ENCODE results near the gene WDR44. TPM values are rescaled to one million over a fixed set of nuclear protein-coding genes. Genes with fewer than 3 reads are reported as not detected.
A peak's percentile ranks its signal among the peaks of the same experiment; 100 is the strongest.

The WDR44 gene
- total and polyA plus RNA-seq, 2 of the 4 experiments (the other 2 are of a cell fraction), result 10.0 to 11.8 TPM

- Histone ChIP-seq H2AFZ (replicated peaks; ENCODE audit: low read length, poor library complexity) (no peak overlapping the region), H3K4ac (ENCODE audit: low read depth, low read length) (no peak overlapping the region), H4K8ac (ENCODE audit: low read depth in 2 of 2, low read length in 2 of 2) (no peak overlapping the region), H3K9ac (ENCODE audit: low read depth, low read length) (no peak overlapping the region), H2BK120ac (ENCODE audit: low read depth, low read length) (no peak overlapping the region), H2BK15ac (ENCODE audit: low read depth, low read length) (no peak overlapping the region), H3K27ac (ENCODE audit: insufficient read depth, low read length) (no peak overlapping the region), H2AK9ac (replicated peaks; ENCODE audit: low read depth, low read length, poor library complexity) (no peak overlapping the region), H3K4me2 (ENCODE audit: low read depth, low read length) (no peak overlapping the region), H3K9me3 (ENCODE audit: control insufficient read depth, insufficient read depth, low read length) (no peaks in the 10 kb centered on the region), H3K23ac (ENCODE audit: low read depth, low read length) (no peak overlapping the region), H4K5ac (ENCODE audit: low read depth, low read length) (no peak overlapping the region), H4K91ac (ENCODE audit: insufficient read depth, low read depth, low read length) (no peak overlapping the region), H2BK5ac (ENCODE audit: low read depth, low read length, poor library complexity, severe bottlenecking) (no peak overlapping the region), H3K4me3 (ENCODE audit: insufficient read depth, low read depth, low read length) (no peak overlapping the region), H3K4me1 (ENCODE audit: control insufficient read depth, insufficient read depth, low read length) (no peaks in the 10 kb centered on the region), H2AK5ac (ENCODE audit: low read depth, low read length) (no peak overlapping the region), H3K27me3 (ENCODE audit: control insufficient read depth, insufficient read depth, low read length) (no peaks in the 10 kb centered on the region), H3K9me1 (ENCODE audit: insufficient read depth, low read length) (no peaks in the 10 kb centered on the region), H3K79me1 (ENCODE audit: low read depth in 1 of 2, low read length in 2 of 2) (peaks cover 0 to 6% of the 10 kb centered on the region in 2 experiments; a peak in 1 of 4 replicates), H4K20me1 (ENCODE audit: insufficient read depth, low read length) (no peaks in the 10 kb centered on the region), H3K56ac (ENCODE audit: extremely low read depth, insufficient read depth, low read length) (no peak overlapping the region), H3K18ac (ENCODE audit: low read depth, low read length) (no peak overlapping the region), H3K14ac (replicated peaks; ENCODE audit: low read depth, low read length) (no peak overlapping the region), H3K36me3 (ENCODE audit: control insufficient read depth, insufficient read depth, low read length) (peaks cover 10% of the 10 kb centered on the region), H2BK20ac (ENCODE audit: low read depth, low read length) (no peak overlapping the region)
- no TSS peak for BruUV-seq (replicated peaks)
- ATAC-seq (ENCODE audit: low read depth) (peak; percentile 29), DNase-seq (peak; percentile 37)
- CTCF ChIA-PET, result interaction anchor here (0.5 to 0.7 kb wide), 2 partner anchors 53 to 1315 kb away, joined by 3 to 5 read pairs; no protein-coding TSS in a partner anchor
- in situ Hi-C loops (cut with MboI; ENCODE audit: low sequenced_read_pairs) (no loop called here), intact Hi-C loops (cut with micrococcal nuclease) (no loop called here), dilution Hi-C loops (cut with HindIII; ENCODE audit: low sequenced_read_pairs, unreplicated experiment) (no loop called here)
- 86% methylated on average over 2 of the region's 4 CpGs; no CpG with 5 or more reads in 1 of the 2 experiments for WGBS, 2 experiments (ENCODE audit: extremely low coverage in 2 of 2, insufficient read length in 1 of 2)
- TF ChIP-seq CEBPB (IDR thresholded peaks at IDR 0.05; ENCODE audit: low read depth, low read length) (no peak), POLR2A (IDR thresholded peaks at IDR 0.05; ENCODE audit: low read depth, low read length) (no peak), BHLHE40 (IDR thresholded peaks at IDR 0.05; ENCODE audit: low read depth, low read length) (no peak), RFX5 (IDR thresholded peaks at IDR 0.05; ENCODE audit: low read depth, low read length) (no peak), SMC3 (IDR thresholded peaks at IDR 0.05; ENCODE audit: low read depth, low read length) (no peak), MAFK (IDR thresholded peaks at IDR 0.05; ENCODE audit: low read depth, low read length) (no peak), RAD21 (IDR thresholded peaks at IDR 0.05; ENCODE audit: low read length) (no peak), NFE2L2 (IDR thresholded peaks at IDR 0.05; ENCODE audit: low read depth, low read length) (no peak), MXI1 (IDR thresholded peaks at IDR 0.05; ENCODE audit: borderline replicate concordance, low read depth, low read length) (no peak), RCOR1 (IDR thresholded peaks at IDR 0.05; ENCODE audit: insufficient replicate concordance, low read length) (no peak), FOS (IDR thresholded peaks at IDR 0.05; ENCODE audit: low read depth, low read length) (no peak)
- TF ChIP-seq, protein P1, sequence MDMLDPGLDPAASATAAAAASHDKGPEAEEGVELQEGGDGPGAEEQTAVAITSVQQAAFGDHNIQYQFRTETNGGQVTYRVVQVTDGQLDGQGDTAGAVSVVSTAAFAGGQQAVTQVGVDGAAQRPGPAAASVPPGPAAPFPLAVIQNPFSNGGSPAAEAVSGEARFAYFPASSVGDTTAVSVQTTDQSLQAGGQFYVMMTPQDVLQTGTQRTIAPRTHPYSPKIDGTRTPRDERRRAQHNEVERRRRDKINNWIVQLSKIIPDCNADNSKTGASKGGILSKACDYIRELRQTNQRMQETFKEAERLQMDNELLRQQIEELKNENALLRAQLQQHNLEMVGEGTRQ (IDR thresholded peaks at IDR 0.05; ENCODE audit: low read depth, low read length), result no peak
- TF ChIP-seq, protein P2, sequence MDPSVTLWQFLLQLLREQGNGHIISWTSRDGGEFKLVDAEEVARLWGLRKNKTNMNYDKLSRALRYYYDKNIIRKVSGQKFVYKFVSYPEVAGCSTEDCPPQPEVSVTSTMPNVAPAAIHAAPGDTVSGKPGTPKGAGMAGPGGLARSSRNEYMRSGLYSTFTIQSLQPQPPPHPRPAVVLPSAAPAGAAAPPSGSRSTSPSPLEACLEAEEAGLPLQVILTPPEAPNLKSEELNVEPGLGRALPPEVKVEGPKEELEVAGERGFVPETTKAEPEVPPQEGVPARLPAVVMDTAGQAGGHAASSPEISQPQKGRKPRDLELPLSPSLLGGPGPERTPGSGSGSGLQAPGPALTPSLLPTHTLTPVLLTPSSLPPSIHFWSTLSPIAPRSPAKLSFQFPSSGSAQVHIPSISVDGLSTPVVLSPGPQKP (IDR thresholded peaks at IDR 0.05; ENCODE audit: borderline replicate concordance, low read depth, low read length), result no peak
- POLR2A ChIA-PET (ENCODE audit: unreplicated experiment), result no interaction called here
Observed at GRCh38 chrX:118392716-118393115, 46.8 kb downstream of the WDR44 start.

All from IMR-90 (cell line).